HG03354 (cell line): Measurements from ENCODE around the gene C1QA.

Source experiments
- ATAC-seq: cut with Tn5 transposase; IDR thresholded peaks from one replicate; pipeline ENCODE4 v1.9.1; 2021; ENCODE audit warnings: mild to moderate bottlenecking; ENCODE audit not compliant: unreplicated experiment, poor library complexity, severe bottlenecking

The C1QA gene

DNA sequence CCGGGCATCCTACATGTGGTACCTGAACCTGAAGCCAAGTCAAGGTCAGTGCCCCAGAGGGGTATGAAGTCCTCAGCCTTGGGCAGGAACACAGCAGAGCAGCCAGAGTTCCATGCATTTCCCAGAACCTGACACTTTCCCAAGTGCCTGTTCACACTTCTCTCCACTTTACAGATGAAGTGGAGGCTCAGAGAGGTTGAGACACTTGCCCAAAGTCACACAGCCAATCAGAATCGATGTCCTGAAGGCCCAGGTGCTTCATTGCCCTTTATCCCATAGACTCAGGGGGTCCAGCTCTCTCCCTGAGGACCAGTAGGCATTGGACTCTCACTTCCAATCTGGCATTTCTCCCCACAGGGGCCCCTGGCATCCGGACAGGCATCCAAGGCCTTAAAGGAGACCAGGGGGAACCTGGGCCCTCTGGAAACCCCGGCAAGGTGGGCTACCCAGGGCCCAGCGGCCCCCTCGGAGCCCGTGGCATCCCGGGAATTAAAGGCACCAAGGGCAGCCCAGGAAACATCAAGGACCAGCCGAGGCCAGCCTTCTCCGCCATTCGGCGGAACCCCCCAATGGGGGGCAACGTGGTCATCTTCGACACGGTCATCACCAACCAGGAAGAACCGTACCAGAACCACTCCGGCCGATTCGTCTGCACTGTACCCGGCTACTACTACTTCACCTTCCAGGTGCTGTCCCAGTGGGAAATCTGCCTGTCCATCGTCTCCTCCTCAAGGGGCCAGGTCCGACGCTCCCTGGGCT lies 2.2 kb downstream of the C1QA start:
- ATAC-seq: no peak

DNA sequence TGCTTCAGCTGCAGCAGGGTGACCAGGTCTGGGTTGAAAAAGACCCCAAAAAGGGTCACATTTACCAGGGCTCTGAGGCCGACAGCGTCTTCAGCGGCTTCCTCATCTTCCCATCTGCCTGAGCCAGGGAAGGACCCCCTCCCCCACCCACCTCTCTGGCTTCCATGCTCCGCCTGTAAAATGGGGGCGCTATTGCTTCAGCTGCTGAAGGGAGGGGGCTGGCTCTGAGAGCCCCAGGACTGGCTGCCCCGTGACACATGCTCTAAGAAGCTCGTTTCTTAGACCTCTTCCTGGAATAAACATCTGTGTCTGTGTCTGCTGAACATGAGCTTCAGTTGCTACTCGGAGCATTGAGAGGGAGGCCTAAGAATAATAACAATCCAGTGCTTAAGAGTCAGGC lies 2.9 kb downstream of the C1QA start:
- ATAC-seq: no peak

DNA sequence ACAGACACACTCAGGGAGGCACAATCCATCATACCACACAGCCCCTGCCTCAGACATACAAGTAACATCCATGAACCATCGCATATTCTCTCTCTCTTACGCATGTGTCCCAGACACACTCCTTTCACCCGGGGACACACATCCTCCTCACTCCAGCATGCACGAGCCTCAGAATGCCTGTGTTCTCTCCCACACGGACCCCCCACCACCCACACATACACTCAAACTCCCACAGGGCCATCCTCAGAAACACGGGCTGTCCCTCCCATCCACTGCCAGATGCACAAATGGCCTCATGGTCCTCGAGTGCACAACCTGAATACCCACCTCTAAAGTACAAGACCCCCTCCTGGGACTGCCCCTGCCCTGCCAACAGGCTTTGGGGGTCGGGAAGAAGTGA lies 4.8 kb downstream of the C1QA start:
- ATAC-seq: no peak

DNA sequence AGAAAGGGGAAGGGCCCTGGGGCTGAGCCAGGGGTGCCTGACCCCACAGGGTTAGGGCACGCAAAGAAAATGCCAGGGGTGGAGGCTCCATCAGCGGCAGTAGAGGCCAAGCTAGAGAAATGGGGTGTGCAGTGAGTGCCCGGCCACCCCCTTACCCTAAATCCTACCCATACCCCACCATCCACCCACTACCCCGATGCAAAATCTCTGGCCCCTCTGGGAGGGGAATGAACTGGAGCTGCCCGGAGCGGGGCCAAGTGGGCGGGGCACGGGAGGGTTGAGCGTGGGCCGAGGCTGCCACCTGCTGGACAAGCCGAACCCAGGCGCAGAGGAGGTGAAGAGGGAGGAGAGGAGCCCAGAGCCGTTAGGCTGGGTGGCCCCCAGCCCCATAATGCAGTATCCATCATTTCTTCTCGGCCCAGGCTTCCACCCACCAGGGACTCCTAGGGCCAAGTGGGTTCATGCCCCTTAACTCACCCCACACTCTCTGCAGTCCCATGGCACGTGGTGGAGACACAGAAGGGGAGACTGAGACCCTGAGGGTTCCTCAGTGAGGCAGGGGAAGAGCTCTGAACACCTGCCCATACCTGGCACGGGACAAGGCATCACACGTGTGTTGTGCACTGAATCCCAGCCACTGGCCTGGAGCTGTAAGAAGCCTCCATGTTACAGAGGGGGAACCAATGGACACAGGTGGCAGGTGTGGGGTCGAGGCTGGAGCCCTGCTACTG lies 5.6 kb downstream of the C1QA start:
- no peak for ATAC-seq

DNA sequence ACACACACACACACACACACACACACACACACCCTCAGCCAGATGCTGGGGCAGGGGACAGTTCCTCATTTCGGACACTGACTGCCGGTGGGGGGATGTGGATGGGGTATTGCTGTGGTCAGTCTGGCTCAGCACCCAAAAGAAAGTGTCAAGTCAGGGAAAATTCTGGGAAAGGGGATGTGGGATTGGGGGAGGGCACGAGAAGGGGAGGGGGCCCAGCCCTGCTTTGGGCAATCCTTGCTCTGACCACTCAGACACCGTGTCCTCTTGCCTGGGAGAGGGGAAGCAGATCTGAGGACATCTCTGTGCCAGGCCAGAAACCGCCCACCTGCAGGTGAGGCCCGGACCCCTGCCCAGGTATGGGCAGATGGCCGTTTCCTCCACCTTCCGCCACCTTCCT lies 7.0 kb downstream of the C1QA start, which contains the start of gene C1QC:
TSS of gene C1QC (plus strand) at position 253 of the 400 bp plus-strand sequence. CDS start 391 bp downstream, outside the sequence.
- no peak for ATAC-seq

DNA sequence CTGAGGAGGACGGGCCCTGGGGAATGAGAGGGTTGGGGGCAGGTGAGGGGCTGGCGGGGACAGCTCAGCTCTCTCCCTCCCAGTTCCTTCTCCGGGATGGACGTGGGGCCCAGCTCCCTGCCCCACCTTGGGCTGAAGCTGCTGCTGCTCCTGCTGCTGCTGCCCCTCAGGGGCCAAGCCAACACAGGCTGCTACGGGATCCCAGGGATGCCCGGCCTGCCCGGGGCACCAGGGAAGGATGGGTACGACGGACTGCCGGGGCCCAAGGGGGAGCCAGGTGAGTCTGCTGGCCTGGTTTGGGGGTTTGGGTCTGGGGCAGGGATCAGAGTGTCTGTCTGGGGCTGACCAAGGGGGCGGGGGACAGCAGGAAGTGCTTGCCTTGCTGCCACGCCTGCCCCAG lies 7.5 kb downstream of the C1QA start:
- no peak for ATAC-seq

DNA sequence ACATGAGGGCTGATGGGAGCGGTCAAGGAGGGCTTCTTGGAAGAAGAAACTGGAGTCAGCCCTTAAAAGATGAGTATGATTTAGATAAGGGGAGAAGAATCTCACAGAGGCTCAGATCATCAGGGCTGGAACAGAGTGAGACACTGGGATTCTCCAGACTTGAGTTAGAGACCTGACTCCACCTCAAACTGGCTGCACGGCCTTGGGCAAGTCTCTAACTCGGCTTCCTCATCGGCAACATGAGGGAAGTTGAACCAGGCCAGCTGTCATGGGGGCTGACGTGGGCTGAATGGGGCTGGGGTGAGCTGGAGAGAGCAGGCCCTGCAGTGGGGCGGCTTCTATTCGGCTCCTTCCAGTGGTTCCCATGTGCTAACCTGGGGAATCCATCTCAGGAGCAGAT lies 9.5 kb downstream of the C1QA start:
- ATAC-seq: no peak

DNA sequence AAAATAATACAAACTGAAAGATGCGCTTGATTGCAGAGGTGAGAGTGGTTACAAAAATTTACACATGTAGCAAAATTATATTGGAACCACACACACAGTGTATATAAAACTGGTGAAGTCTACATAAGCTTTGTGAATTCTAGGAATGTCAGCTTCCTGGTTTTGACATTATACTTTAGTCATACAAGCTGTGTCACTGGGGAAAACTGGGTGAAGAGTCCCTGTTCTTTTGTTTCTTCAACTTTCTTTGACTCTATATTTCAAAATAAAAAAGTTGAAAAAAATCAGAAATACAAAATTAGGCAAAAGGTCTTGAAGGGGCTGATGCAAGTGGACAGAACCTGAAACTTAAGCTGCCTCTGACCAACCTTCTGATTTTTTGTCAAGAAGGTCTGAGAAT lies 10.0 kb downstream of the C1QA start:
- ATAC-seq: no peak

DNA sequence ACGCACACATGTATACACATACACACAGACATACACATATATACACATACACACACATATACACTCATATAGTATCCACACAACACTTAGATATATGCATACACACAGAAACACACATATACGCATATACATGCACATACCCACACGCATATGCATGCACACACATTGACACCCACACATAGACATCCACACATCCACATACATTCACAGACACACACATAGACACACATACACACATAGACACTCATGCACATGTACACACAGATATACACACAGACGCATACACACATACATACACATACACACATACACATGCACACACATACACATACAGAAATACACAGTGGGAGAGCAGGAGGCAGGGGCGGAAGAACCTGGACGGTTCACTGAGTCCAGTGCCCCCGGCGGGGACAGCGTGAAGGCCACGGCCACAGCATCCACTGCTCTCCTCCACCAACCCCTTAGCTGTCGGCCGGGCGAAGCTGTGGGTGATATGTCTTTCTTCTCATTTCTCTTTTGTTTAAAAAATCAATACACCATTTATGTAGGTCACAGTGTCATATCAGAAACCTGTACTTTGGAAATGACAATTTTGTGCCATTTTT lies 13.8 kb downstream of the C1QA start:
- ATAC-seq: no peak

DNA sequence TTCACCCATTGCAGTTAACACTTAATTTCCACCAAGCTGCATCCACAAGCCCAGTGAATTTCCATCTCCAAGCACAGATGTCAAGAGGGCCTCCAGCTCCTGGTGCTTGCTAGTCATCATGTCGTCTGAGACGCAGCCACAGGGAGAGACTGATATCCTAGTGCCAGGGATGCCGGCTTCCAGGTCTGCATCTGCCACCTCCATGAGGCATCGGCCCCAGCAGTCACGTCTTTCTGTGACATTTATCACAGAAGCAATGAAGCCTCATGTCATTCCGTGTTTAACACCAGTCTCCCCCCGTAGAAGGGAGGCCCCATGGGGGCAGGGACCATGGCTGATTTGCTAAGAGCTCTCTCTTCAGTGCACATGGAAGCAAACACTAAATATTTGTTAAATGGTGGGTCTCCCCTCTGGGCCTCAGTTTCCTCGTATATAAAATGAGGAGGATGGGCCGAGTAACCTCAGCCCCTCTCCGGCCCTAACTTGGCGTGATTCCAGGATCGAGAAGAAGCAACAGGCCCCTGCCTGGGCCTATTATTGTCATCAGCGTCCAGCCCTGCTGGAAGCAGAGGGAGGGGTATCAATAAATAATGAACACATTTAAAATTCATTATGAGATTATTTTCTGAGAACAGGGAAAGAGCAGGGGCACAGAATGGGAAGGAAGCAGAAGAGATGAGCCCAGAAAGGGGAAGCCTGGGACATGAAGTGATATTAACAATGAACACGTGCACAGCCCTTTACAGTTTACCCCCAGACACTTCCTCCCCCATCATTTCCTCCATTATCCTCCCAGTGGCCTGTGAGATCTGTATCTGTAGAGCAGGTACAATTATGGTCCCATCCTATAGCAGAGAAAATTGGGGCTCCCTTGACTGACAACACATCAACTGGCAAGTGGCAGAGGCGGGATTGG lies 15.8 kb downstream of the C1QA start:
- ATAC-seq: no peak

DNA sequence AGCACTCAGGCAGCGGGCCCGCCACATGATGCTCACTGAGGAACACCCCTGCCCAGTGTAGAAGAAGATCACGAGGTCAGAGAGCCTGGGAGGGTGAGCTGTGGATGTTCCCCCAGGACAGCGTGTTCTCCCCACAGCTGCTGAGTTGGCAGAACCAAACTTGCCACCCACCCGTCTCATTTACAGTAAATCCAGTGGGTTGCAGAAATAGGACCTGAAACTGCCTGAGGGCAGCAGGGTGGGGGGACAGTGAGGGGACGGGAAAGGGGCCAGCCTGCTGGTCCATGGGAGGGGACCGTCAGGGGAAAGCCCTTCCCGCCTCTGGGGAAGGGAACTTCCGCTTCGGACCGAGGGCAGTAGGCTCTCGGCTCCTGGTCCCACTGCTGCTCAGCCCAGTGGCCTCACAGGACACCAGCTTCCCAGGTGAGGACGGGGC lies 16.5 kb downstream of the C1QA start, which contains the start of gene C1QB:
TSS of gene C1QB (plus strand) at position 356 of the 436 bp plus-strand sequence. CDS start 6,227 bp downstream, outside the sequence.
- no peak for ATAC-seq

DNA sequence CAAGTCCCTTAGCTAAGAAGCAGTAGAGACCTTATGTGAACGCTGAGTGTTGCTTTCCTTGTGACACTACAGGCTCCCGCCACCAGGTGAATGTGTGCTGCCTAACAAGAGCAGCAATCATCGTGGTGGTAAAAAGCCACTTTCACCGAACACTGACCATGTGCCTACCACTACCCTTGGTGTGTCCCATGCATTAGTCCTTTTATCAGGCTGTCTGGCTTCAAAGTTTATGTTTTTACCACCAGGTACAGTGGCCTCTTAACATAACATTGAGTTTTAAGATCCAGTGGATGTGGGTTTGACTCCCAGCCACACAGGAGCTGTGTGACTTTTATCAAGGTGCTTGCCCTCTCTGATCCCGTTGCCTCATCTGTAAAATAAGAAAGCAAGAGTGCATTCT lies 18.3 kb downstream of the C1QA start:
- ATAC-seq: no peak

DNA sequence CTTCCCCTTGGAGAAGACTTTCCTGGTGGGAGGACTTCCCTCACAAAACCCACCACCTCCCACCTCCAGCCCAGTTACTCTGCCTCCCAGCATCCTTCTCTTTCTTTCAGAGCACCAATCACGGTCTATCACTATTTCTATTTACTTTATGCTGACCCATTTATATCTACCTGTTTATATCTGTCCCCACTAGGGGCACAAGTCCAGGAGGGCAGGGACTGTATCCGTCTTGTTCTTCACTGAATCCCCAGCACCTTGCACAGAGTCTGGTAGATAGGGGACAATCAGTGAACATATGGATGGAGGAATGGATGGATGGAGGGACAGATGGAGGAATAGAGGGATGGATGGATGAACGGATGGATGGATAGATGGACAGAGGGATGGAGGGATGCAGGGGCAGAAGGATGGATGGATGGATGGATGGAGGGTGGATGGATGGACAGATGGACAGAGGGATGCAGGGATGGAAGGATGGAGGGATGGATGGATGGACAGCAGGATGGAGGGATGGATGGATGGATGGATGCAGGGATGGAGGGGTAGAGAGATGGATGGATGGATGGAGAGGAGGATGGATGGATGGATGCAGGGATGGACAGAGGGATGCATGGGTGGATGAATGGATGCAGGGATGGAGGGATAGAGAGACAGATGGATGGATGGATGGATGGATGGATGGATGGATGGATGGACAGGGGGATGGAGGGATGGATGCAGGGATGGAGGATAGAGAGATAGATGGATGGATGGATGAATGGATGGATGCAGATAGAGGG lies 22.1 kb downstream of the C1QA start:
- no peak for ATAC-seq

DNA sequence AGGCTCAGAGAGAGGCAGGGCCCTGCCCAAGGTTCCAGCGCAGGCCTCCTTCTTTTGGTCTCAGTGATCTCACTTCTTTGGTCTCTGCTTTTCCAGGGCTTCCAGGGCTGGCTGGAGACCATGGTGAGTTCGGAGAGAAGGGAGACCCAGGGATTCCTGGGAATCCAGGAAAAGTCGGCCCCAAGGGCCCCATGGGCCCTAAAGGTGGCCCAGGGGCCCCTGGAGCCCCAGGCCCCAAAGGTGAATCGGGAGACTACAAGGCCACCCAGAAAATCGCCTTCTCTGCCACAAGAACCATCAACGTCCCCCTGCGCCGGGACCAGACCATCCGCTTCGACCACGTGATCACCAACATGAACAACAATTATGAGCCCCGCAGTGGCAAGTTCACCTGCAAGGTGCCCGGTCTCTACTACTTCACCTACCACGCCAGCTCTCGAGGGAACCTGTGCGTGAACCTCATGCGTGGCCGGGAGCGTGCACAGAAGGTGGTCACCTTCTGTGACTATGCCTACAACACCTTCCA lies 24.4 kb downstream of the C1QA start:
- ATAC-seq: no peak

DNA sequence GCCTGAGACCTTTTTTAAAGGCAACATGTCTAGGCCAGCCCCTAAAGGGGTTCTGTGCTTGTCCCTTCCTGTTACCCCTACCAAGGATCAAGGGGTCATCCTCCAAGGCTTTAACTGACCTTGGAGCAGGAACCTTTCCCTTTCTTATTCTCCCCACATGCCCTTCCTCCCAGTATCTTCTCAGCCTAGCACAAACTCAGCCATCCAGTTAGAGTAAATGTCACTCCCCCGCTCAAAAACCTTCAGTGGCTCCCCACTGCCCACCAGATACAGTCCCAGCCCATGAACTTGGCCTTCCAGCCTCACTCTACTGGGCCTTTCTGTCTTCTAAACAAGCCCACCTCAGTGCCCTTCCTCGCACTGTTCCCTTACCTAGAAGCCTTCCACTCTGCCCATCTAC lies 25.5 kb downstream of the C1QA start:
- no peak for ATAC-seq

DNA sequence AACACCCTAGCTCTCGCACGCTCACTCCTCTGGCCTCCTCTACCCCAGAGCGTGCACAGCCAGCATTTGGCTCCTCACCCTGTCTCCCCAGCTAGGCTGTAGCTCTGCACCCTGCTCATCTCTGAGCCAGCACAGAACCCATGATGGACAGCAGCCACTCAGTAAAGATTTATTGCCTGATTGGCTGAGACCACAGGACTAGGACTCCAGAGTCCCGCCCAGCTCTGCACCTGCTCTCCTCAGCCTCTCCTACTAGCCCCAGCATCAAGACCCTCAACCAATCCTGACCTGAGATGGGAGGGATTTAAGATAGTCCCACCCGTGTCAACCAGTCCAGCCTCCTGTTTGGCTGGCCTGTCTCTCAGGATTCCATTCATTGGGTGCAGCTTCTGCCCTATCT lies 25.9 kb downstream of the C1QA start:
- no peak for ATAC-seq

DNA sequence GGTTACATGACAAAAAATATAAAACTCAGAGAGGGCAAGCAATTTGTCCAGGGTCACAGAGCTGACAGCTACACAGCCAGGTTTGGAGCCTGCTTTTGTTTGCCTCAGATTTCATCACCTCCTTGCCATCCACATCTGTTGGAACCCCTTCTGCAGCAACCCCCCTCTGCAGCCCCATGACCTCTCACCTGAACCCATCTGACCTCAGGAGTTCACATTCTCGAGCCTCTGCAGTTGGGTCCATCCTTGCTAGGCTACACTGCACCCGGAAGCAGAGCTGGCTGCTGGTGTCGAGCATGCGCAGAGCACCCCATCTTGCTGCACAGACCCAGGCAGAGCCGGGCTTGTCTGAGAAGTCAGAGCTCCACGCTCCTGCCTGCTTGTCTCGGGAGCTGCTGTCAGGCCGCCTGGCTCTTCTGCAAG lies 26.6 kb downstream of the C1QA start:
- no peak for ATAC-seq

DNA sequence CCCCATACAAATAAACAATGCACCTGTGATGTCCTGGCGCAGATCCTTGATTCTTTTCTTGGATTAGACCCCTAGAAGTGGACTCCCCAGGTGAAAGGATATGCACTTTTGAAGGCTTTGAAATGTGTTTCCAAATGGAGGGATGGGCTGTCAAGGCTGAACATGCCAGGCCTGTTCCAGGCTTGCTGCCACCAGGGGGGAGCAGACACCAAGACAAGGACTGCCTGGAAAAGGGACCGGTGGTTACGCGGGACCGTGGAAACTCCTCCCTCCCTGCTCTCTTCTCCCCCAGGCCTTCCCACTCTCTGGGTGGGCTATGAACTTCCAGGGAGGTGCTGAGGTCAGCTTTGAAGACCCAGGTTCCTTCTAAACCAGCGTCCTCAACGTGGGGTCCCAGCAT lies 29.3 kb downstream of the C1QA start:
- no peak for ATAC-seq

DNA sequence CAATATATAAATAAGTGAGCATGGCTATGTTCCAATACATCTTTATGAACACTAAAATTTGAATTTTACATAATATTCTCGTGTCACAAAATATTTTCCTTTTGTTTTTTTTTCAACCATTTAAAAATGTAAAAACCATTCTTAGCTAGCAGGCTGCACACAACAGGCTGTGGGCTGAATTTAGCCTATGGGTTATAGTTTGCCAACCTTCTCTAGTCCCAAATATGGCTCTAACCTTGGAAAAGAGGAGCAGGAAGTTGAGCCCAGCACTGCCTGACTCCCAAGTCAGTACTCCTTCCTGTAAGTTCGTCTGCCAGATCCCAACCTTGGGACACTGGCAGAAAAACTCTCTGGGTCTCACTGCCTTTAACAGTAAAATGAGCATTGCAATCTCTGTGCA lies 30.0 kb downstream of the C1QA start:
- ATAC-seq: no peak
